Gastrocnemius medialis (tissue), 4 donors: ENCODE measurements around the gene PGS1.

Experiments used
- POLR2A ChIP-seq, 2 donors: fragments of 450-650 bp; IDR thresholded peaks; one replicate each; pipeline ENCODE4 v1.6.1; 2017; ENCODE audit warnings: antibody characterized with exemption in 2 of 2, mild to moderate bottlenecking in 2 of 2, moderate library complexity in 2 of 2
- TF ChIP-seq, protein P1 (sequence below), 5 experiments: fragments of 450-650 bp in 3 of 5; fragments of 200-600 bp in 2 of 5; sonication (generic) in 2 of 5; IDR thresholded peaks in 4 of 5; conservative IDR thresholded peaks in 1 of 5; 1 replicate in 4 of 5; 2 replicates in 1 of 5; pipeline ENCODE4 v1.5.1; 2016 to 2019; ENCODE audit warnings: antibody characterized with exemption in 5 of 5, mild to moderate bottlenecking in 3 of 5, moderate library complexity in 3 of 5

DNA sequence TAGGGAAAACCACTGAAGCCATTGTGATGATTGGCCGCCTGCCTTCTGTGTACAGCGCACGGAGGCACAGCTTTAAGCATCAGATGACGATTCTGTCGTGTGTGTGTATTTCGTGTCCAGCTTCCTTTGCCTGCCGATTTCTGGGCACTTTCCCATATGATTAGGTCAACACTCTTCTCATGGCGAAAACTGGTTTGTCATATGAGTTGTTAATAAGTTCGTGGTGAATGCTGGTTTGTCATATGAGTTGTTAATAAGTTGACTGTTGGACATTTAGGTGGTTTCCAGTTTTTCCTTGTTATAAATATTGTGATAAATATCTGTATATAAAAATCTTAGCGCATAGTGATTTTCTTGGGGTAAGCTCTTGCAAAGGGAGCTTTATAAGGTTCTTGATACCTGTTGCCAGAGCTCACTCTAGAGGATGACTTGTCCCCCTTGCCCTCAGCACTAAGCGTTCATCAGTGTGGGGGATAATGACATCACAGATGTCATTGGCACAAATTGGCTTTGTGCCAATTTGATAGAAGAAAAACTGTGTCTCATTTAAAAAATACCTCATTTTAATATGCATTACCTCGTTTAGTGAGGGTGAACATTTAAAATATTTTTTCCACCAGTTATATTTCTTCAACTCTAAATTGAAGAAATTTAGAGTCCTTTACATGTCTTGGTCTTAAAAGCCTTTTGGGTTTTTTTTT is 40.0 kb downstream of the PGS1 start:
- TF ChIP-seq, protein P1, sequence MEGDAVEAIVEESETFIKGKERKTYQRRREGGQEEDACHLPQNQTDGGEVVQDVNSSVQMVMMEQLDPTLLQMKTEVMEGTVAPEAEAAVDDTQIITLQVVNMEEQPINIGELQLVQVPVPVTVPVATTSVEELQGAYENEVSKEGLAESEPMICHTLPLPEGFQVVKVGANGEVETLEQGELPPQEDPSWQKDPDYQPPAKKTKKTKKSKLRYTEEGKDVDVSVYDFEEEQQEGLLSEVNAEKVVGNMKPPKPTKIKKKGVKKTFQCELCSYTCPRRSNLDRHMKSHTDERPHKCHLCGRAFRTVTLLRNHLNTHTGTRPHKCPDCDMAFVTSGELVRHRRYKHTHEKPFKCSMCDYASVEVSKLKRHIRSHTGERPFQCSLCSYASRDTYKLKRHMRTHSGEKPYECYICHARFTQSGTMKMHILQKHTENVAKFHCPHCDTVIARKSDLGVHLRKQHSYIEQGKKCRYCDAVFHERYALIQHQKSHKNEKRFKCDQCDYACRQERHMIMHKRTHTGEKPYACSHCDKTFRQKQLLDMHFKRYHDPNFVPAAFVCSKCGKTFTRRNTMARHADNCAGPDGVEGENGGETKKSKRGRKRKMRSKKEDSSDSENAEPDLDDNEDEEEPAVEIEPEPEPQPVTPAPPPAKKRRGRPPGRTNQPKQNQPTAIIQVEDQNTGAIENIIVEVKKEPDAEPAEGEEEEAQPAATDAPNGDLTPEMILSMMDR (IDR thresholded peaks at IDR 0.05 in 4 of 5, conservative IDR thresholded peaks at IDR 0.05 in 1 of 5), result no peak
- TF ChIP-seq POLR2A (IDR thresholded peaks at IDR 0.05), result no peak
